HG02973 (cell line): ENCODE results near the gene PLIN3.
"Not testable (repeated sequence)": the region's sequence is repeated elsewhere in the genome, so short reads cannot be mapped to it uniquely, and the experiment has no call there.

ENCODE experiments used
- ATAC-seq: cut with Tn5 transposase; IDR thresholded peaks from one replicate; pipeline ENCODE4 v1.9.1; 2021; ENCODE audit warnings: moderate library complexity; ENCODE audit not compliant: unreplicated experiment

The PLIN3 gene, protein sequence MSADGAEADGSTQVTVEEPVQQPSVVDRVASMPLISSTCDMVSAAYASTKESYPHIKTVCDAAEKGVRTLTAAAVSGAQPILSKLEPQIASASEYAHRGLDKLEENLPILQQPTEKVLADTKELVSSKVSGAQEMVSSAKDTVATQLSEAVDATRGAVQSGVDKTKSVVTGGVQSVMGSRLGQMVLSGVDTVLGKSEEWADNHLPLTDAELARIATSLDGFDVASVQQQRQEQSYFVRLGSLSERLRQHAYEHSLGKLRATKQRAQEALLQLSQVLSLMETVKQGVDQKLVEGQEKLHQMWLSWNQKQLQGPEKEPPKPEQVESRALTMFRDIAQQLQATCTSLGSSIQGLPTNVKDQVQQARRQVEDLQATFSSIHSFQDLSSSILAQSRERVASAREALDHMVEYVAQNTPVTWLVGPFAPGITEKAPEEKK

DNA sequence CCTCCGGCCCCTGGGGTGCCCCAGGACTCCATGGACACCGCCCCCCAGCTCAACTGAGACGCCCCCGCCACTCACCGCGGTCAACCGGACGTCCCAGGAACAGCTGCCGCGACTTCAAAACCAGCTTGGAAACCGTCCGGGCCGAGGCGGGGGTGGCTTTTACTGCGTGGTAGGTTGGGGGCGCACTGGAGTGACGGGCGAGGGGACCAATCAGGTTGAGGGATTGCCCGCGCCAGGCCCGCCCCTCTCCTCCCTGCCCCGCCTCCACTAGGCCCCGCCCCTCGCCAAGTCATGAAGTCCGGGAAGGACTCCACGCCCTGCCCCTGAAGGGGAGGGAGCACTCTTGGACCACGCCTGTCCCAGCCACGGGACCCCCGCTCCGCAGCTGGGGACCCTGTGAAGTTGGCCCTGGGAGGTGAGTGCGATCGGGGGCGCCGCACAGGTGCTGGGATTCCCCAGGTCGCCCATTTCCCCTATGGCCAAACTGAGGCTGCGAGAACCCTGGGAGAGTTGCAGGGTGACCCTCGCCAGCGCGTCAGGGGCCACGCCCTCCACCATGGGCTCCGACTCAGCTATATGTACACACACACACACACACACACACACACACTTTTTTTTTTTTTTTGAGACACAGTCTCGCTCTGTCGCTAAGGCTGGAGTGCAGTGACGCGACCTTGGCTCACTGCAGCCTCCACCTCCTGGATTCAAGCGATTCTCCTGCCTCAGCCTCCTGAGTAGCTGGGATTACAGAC lies at the start of gene PLIN3:
Gene PLIN3, minus strand, starts transcription at position 134 of the 752 bp plus-strand sequence. CDS start 6,273 bp downstream, outside the sequence.
- ATAC-seq, result peak; percentile 55

DNA sequence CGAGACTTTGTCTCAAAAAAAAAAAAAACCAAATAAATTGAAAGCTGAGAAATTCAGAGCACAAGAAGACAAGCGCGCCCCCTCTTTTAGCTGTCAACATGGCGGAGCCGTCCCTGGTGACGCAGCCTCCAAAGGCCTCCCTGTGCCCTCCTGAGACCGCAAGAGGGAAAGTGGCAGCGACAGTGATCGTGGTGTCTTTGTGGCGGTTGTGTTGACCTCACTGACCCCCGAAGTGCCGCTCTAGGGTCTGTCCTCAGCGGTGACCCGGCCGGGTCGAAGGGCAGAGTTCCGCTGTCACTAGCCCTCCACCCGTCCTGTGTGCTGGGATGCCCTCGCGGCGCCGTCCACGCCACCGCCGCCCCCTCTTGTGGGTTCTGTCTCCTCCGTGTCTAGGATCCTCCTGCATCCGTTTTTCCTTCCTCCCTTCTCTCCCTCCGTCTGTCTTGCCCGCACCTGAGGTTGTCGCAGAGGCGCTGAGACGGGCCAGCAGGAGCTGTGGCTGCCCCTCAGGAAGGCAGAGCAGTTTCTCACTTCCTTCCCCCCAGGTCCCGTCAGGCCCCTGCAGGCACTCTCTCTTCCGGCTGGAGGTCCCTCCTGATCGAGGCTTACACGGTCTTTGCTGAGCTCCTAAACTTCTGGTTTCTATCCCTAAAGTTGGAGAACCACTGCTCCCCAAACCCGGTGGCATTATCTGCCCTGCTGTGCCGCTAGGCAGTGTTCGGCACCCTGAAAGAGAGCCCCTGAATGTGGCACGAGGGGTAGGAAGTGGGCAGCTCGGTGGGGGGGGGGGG lies 49.0 kb upstream of the PLIN3 start:
- no peak for ATAC-seq

DNA sequence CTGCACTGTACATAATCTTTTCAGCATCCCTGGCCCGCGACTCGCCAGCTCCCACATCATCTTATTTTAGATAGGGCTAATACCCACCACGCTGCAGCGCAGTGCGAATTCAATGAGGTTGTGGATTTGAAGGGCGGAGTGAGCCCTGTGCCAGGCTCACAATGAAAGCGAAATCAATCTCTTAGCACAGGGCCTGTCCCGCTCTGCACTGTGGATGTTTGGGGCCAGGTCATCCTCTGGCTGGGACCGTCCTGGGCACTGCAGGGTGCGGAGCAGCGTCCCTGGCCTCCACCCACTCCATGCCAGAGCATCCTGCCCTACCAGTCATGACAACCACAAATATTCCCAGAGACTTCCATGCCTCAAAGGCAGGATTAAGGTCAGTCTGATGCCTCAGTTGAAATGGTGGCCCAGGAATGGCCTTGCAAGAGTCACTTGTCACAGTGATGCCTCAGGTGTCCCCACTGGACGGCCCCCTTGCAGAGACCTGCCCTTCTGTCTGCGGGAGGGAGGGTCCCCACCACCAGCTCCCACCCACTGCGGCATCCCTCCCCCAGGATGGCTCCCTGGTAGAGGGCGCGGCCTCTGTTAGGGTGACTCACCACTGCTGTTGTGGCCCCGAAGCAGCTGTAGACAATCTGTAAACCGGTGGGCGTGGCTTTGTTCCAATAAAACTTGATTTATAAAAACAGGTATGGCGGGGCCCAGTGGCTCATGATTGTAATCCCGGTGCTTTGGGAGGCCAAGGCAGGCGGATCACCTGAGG lies 47.5 kb upstream of the PLIN3 start:
- no peak for ATAC-seq

DNA sequence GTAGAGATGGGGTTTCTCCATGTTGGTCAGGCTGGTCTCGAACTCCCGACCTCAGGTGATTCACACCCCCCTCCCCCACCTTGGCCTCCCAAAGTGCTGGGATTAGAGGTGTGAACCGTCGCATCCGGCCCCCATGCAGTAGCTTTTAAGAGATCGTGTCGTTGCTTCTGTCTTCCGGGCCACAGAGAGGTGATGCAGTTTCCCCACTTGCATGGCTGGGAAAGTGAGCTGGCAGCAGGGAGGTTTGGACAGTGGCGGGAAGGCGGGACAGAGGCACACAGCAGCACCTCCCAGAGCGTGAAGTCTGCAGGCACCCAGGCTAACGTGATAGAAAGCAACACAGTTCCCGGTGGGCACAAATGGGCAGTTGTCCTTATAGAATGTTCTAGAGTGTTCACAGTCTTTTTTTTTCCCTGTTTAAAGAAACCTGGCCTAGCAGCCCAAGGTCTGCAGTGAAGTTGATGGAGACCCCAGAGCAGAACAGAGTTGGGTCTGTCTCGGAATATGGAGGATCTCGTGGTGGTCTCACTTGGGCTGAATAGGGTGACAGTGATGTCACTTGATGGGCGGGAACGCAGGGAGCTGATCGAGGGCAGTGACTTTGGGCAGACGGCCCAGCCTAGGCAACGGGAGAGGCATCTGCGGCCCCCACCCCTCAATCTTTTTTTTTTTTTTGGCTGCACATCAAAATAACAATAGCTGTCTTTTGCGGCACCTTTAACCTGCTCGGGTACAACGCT lies 46.7 kb upstream of the PLIN3 start:
- ATAC-seq, result no peak

DNA sequence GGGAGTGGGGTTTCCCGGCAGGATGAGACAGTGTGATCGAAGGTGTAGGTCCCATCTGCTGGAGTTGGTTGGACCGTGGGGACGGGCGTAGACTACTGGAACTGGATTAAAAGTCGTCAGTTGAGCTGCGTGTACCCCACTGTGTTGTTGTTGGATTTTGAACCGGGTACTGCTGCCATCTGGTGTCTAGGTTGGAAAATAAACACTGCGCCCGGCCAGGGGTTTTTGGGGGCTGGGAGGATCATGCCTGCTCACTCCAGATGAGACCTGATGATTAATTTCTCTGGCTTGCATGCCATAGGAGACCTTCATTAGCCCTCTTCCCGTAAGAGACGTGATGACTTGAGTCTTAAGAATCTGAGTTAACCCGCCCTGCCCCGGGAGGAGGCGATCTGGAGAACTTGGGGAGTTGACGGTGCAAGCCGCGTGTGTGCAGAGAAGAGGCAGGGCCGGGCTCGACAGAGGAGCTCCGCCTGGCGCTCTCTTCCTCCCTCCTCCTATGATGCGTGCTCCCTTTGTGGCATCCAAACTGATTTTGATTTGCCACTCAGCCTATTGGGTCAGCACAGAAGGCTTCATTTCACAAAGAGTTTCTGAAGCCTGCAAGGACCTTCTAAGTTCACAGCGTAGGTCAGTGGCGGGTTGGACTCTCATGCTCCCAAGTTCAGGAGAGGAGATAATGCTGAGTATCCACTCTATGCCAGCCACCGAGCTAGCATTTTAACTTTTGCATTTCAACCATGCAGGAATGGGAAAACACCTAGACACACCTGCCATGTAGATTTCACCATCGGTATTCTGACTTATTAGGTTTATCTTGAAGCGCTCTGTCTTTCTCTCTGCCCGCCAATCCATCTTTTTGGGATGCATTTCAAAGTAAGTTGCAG lies 44.6 kb upstream of the PLIN3 start:
- ATAC-seq, result no peak

DNA sequence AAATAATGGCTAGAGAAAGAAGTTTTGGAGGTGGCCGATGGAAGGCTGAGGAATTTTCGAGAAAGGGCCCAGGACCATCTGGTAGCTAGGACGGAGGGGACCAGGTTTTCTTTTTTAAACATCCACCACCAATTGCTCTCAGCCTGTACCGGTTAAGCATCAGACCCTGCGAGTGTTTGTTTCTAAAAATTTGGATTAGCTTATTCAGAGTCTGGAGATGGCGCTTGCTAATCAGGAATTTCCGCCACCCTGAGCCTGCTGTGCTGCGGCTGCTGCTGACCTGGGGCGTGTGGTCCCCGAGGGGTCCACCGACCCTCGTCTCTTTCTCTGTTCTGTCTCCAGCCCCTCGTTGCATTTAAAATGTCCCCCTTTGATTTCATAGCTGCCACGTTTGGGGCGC lies 43.8 kb upstream of the PLIN3 start:
- no peak for ATAC-seq

DNA sequence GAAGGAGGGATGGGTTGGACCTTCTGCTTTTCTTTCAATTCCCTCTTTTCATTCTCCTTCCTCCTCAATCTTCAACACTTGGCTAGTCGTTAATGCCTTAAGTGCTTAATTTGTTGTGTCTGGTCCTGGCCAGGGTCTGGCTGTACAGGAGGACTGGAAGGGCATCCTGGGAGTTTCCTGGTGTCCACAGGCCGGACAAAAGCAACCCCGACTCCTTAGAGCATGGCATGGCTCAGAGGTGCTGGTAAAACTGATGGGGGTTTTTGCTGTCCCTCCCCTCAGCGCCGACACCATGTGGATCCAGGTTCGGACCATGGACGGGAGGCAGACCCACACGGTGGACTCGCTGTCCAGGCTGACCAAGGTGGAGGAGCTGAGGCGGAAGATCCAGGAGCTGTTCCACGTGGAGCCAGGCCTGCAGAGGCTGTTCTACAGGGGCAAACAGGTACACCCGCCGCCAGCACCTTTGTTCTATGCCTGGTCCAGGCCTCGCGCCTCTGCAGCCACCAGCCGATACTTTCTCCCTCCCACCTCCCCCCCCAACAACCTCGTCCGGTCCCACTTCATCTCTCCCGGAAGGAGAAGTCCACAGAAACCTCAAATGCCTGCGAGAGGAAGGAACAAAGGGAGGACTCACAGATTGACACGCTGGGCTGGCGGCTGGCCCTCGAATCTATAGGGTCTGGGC lies 43.3 kb upstream of the PLIN3 start:
- ATAC-seq, result no peak

DNA sequence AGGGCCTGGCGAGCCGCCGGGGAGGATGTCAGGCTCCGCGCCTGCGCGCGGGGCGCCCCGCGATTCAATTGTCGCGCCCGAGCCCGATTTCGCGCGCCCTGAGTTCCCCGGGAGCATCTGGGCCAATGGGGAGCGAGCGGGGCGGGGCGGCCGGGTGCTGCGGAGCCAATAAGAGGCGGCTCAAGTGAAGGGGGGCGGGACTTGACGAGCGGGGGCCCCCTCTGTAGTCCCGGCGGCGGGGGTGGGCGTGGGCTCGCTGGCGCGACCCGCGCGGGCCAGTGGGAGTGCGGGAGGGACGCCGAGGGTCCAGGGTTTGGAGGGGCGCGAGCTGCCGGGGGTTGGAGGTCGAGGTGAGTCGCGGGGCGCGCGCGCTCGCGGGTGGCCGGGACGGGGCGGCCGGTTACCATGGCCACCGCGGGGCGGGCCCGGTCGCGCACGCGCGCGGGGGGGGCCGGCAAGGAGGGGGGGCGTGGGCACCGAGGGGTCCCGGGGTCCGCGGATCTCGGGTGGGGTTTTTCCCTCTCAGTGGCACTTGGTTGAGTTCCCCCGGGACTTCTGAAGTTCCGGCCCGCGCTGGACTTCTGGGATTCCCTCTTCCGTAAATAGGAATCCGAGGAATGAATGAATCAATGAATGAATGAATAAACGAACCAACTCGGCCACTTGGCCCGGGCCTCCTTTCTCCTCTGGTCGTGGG lies 42.6 kb upstream of the PLIN3 start:
- ATAC-seq, result peak; percentile 60

DNA sequence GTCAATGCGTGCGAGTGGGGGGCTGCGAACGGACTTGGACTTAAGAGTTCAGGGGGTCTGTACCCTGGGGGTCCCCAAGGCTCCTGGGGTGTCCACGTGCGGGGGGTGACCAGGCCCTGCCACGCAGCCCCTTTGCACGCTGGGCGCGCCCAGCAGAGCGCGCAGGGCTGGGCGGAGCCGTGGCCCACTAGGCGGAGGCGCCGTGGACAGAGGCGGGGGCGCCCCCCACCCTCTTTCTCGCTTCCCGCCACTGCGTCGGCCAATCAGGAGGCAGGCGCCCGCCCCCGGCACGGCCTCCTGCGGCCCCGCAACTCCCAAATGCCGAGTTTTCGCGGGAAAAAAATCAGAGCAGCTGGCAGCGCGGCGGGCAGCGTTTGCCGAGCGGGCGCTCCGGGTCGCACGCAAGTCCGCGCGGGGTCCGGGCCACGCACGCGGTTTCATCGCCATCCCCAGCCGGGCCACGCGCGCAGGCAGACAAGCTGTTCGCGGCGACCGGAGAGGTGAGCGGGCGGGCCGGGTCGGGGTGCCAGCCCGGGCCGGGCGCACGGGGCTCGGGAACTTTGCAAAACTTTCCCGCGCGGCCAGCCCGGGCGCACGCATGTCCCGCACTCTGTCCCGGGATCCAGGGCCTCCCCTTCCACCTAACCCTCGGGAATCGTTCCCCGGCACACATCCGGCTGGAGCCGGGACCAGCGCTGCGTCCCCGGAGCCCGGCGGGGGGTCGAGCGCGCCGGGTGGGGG lies 41.9 kb upstream of the PLIN3 start, which contains the start of gene UHRF1:
Gene UHRF1, plus strand, starts transcription at position 346 of the 741 bp plus-strand sequence. CDS start 1,385 bp downstream, outside the sequence.
- no peak for ATAC-seq

DNA sequence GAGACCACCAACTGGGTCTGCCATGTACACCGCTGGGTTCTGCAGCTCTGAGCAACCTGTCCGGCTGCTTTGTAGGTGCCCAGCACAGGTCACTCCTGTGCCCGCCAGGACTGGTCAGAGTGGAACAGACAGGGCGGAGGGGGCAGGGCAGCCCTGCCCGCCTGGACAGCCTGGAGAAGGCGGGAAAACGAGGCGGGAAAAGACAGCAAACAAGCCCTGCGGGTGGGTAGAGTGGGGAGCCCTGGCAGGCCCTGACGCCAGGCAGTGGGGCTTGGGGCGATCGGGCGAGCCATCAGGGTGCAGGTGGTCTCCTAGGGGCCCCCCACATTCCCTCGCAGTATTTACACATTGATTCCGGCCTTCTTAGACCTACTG lies 41.3 kb upstream of the PLIN3 start:
- no peak for ATAC-seq

DNA sequence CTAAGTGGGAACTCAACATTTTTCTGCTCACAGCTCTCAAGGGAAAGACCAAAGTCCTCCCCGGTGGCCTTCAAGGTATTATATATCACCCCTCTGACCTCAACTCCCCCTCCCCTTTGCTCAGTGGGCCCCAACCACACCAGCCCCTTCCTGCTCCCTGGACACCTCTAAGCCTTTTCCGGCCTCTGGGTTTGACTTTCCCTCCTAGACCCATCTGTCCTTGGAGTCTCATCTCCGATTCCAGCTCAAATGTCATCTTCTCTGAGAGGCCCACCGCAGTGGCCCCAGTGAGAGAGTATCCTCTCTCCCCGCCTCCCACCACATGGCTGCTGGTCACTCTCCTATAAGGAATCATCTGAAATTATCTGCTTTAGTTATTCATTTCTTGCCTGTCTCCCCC lies 40.9 kb upstream of the PLIN3 start:
- ATAC-seq, result no peak

DNA sequence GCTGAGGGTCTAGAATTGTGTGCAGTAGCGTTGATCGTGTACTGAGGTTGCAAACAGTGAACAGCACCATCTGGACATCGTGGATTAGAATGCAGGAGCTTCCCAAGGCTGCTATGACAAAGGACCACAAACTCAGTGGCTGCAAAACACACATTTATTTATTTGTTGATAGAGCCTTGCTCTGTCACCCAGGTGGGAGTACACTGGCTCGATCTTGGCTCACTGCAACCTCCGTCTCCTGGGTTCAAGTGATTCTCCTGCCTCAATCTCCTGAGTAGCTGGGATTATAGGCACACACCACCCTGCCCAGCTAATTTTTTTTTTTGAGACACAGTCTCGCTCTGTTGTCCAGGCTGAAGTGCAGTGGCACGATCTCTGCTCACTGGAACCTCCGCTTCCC lies 39.5 kb upstream of the PLIN3 start:
- no peak for ATAC-seq

DNA sequence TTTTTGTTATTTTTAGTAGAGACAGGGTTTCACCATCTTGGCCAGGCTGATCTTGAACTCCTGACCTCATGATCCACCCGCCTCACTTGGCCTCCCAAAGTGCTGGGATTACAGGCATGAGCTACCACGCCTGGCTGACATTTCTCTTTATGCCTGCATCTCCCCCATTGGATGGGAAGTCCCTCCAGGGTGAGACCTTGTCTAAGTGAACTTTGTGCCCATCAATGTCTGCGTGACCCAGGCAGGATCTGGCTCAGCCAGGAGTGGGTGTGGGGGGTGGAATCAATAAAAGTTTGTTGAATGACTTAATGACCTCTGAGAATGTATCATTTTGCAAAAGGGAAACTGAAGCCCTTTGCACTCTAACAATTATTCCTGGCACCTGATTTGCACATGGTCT lies 37.0 kb upstream of the PLIN3 start:
- no peak for ATAC-seq

DNA sequence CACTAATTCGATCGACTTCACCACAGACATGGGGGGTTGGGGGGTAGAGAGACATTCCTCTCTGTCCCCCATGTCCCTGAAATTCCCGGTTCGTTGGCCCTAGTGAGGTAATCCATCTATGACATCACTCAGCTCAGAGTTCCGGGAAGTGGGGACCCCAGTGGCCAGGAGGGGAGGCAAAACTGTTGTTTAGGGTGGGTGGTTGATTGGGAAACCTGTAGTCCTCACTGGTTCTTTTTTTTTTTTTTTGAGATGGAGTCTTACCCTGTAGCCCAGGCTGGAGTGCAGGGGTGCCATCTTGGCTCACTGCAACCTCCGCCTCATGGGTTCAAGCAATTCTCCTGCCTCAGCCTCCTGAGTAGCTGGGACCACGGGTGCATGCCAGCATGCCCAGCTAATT lies 35.3 kb upstream of the PLIN3 start, which contains the start of gene ARRDC5:
Gene ARRDC5, minus strand, starts transcription at position 101 of the 400 bp plus-strand sequence. Its CDS starts 71 bp downstream, at position 30.
- no peak for ATAC-seq

DNA sequence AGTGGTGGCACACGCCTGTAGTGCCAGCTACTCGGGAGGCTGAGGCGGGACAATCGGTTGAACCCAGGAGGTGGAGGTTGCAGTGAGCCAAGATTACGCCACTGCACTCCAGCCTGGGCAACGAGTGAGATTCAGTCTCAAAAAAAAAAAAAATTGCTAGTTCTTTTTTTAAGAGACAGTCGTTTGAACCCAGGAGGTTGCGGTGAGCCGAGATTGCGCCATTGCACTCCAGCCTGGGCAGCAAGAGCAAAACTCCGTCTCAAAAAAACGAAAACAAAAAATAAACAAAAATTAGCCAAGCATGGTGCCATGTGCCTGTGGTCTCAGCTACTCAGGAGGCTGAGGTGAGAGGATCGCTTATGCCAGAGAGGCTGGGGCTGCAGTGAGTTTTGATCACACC lies 33.4 kb upstream of the PLIN3 start:
- not testable (repeated sequence) for ATAC-seq

DNA sequence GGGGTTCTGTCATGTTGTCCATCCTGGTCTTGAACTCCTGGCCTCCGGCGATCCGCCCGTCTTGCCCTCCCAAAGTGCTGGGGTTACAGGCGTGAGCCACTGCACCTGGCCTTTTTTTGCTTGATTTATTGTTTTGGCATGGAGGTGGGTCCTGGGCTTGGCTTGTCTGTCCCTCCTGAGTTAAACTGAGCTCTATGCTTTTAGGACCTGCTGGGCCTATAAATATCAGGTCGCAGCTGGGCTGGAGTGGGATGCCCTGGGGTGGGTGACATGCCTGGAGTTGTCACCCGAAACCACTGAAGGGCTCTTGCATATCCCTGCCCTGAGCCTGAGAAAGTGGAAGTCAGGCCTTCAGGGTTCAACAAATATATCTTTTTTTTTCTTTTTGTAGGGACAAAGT lies 29.7 kb upstream of the PLIN3 start:
- ATAC-seq, result no peak

DNA sequence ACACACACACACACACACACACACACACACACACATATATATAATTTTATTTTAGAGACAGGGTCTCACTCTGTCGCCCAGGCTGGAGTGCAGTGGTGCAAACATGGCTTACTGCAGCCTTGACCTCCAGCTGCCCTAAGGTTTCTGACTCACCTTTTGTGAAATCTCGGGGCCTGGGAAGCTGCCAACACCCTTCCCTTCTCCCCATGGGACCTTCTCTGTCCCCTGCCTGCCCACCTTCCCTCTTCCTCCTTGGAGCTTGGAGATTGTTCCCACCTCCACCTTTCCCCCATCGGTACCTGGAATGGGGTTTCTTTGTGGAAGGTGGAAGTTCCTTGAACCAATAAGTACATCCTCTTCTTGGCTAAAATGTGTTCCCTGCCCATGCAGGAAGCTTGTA lies 28.9 kb upstream of the PLIN3 start:
- no peak for ATAC-seq
